Type B pancreatic cell (in vitro differentiated cells): ENCODE results near the gene HECW1. TPM values are rescaled to one million over a fixed set of nuclear protein-coding genes. Genes with fewer than 3 reads are reported as not detected.

ENCODE experiments used
- DNase-seq: peaks from one replicate; pipeline ENCODE4 v3.0.0; 2021; ENCODE audit warnings: mixed read lengths; ENCODE audit not compliant: unreplicated experiment; ENCODE audit errors: extremely low spot score
- H3K27ac Mint-ChIP-seq: 2 replicates; pipeline ENCODE4 v1.8.0; 2021; ENCODE audit warnings: mild to moderate bottlenecking, mixed read lengths
- H3K27me3 Mint-ChIP-seq: 2 replicates; pipeline ENCODE4 v1.8.0; 2021; ENCODE audit warnings: mixed read lengths
- H3K36me3 Mint-ChIP-seq: 2 replicates; pipeline ENCODE4 v1.8.0; 2021; ENCODE audit warnings: mixed read lengths
- H3K4me1 Mint-ChIP-seq: one replicate; pipeline ENCODE4 v1.8.0; 2021; ENCODE audit warnings: mixed read lengths; ENCODE audit not compliant: unreplicated experiment
- H3K4me3 Mint-ChIP-seq: 2 replicates; pipeline ENCODE4 v1.8.0; 2021; ENCODE audit warnings: mild to moderate bottlenecking, mixed read lengths
- H3K9me3 Mint-ChIP-seq: 2 replicates; pipeline ENCODE4 v1.8.0; 2021; ENCODE audit warnings: mixed read lengths
- CTCF ChIP-seq: fragments of 200-600 bp; sonication (generic); conservative IDR thresholded peaks from 2 replicates; pipeline ENCODE4 v1.5.0; 2021; ENCODE audit warnings: antibody characterized with exemption, mild to moderate bottlenecking
- total RNA-seq: library from RNA; stranded (reverse); gene quantifications from 2 replicates; pipeline ENCODE4 v1.2.1, GENCODE V29; 2021; ENCODE audit warnings: low replicate concordance

HECW1 gene
- total RNA-seq, 1 donor from 2014 or later = 1.4 TPM

- H3K4me1 Mint-ChIP-seq = peaks cover 16% of the 10 kb centered on the region
Observed at GRCh38 chr7:43586251-43586900, 473.9 kb downstream of the HECW1 start.

GRCh38 chr7:43588477-43589132 is 476.2 kb downstream of the HECW1 start:
- Mint-ChIP-seq H3K9me3 (no peaks in the 10 kb centered on the region), H3K27me3 (no peaks in the 10 kb centered on the region), H3K27ac (no peak overlapping the region), H3K36me3 (no peaks in the 10 kb centered on the region), H3K4me1 (peaks cover 23% of the 10 kb centered on the region), H3K4me3 (no peak overlapping the region)
- DNase-seq = no peak
- TF ChIP-seq CTCF = no peak

More at GRCh38 chr7:43586251-43586900, 473.9 kb downstream of the HECW1 start:
- Mint-ChIP-seq H3K4me3 (peak overlapping the region; percentile 72), H3K9me3 (no peaks in the 10 kb centered on the region), H3K36me3 (no peaks in the 10 kb centered on the region), H3K27ac (peak overlapping the region; percentile 53), H3K27me3 (peaks cover 10% of the 10 kb centered on the region)
- TF ChIP-seq CTCF = no peak
- DNase-seq = no peak

- peaks cover 20% of the 10 kb centered on the region for H3K4me1 Mint-ChIP-seq
- no peaks in the 10 kb centered on the region for H3K27me3 Mint-ChIP-seq
- TF ChIP-seq CTCF = no peak
- no peaks in the 10 kb centered on the region for H3K36me3 Mint-ChIP-seq
- no peak for DNase-seq
- H3K4me3 Mint-ChIP-seq = no peak overlapping the region
- H3K27ac Mint-ChIP-seq = no peak overlapping the region
- H3K9me3 Mint-ChIP-seq = no peaks in the 10 kb centered on the region
Observed at GRCh38 chr7:43589133-43589478, 476.7 kb downstream of the HECW1 start.

GRCh38 chr7:43589728-43590127 is 477.3 kb downstream of the HECW1 start:
- no peak for TF ChIP-seq CTCF
- H3K4me3 Mint-ChIP-seq = no peak overlapping the region
- H3K36me3 Mint-ChIP-seq = no peaks in the 10 kb centered on the region

GRCh38 chr7:43590862-43591557 is 478.6 kb downstream of the HECW1 start:
- H3K27me3 Mint-ChIP-seq = no peaks in the 10 kb centered on the region
- no peaks in the 10 kb centered on the region for H3K36me3 Mint-ChIP-seq
- no peak for TF ChIP-seq CTCF
- no peaks in the 10 kb centered on the region for H3K9me3 Mint-ChIP-seq
- no peak for DNase-seq
- H3K4me3 Mint-ChIP-seq = peak overlapping the region; percentile 30
- H3K27ac Mint-ChIP-seq = peak overlapping the region; percentile 76
- peaks cover 19% of the 10 kb centered on the region for H3K4me1 Mint-ChIP-seq

More at GRCh38 chr7:43589728-43590127, 477.3 kb downstream of the HECW1 start:
- Mint-ChIP-seq H3K27me3 (no peaks in the 10 kb centered on the region), H3K27ac (no peak overlapping the region), H3K4me1 (peaks cover 18% of the 10 kb centered on the region), H3K9me3 (no peaks in the 10 kb centered on the region)
- no peak for DNase-seq
